Effector CD4-positive, alpha-beta T cell (primary cell): ENCODE results near the gene EQTN. TPM values are rescaled to one million over a fixed set of nuclear protein-coding genes. Genes with fewer than 3 reads are reported as not detected.

Experiments
- DNase-seq: peaks from one replicate; pipeline ENCODE4 v3.0.0-alpha.2; 2020
- total RNA-seq: gene quantifications from one replicate; lab custom pipeline; 2026; lab: John Stamatoyannopoulos, UW

EQTN gene
- not detected for total RNA-seq

GRCh38 chr9:27297050-27297449 lies at the start of gene EQTN:
Gene EQTN, minus strand, starts transcription at chr9:27297150. Its CDS starts 95 bp downstream, at chr9:27297055.
- no peak for DNase-seq

DNA sequence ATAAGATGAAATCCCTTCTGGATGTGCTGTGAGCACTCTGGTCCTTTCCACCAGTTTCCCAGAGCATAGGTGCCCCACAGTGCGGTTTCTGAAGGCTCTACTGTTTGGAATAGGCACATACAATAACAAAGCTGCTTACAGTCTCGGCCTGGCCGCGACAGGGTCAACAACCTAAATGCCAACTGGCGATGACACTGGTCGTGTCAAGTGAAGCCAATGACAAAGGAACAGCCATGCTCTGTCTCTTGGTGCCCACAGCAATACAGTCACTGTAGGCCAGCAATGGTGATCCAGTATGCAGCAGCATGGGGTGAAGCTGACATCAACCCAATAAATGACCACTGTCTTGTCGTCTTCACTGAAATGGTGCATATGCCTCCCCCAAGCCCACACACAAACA lies 47.8 kb upstream of the EQTN start:
- DNase-seq, result no peak

DNA sequence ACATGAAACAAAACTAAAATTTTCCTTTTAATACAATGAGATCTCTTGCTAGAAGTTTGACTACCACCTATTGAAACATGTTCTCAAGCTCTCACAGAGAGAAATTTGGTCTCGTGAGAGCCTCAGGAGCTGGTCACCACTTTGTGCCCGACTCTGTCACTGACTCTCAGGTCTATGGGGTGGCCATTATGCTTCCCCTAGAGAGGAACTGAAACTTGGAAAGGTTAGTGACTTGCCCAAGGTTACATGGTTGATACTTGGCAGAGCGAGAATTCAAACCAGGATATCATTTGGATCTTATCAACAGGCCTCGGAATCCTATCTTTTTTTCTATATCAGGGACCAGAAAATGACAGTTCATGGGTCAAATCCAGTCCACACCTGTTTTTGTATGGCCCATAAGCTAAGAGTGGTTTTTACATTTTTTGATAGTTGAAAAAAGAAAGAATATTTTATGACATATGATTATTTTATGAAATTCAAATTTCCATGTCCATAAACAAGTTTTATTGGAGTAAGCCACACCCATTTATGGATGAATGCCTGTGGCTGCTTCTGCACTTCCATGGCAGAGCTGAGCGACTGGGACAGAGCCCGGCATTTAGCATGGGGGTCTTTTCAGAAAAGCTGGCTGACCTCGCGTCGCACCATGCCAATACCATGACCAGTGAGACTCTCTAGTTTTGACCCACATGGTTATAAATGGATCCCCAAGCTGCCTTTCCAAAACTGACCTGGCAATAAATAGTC lies 44.8 kb upstream of the EQTN start:
- no peak for DNase-seq

DNA sequence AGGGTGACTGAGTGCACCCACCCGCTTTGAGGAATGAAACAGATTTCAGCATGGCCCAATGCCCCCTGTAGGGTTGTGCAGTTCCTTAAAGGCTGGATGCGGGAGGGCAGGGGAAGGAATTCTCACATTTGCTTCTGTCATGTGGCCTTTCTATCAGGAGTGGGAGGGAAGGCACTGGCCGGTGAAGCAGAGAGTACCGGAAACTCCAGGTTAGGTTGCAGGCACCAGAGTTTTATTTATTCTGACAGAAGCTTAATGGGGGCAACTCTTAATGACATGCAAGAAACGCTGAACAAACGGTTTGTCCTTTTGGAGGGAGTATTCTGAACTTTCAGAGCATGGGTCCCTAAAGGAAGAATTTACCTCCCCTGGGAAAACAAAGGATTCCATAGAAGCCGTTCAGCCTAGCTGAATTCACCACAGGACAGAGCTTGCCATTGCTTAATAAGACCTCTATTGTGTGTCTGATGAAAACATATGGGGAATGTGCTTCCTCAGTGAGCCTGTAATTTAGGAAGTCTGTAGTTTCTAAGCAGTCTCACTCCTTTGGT lies 44.1 kb upstream of the EQTN start:
- DNase-seq, result no peak

GRCh38 chr9:27340285-27340674 lies 43.3 kb upstream of the EQTN start:
- no peak for DNase-seq

DNA sequence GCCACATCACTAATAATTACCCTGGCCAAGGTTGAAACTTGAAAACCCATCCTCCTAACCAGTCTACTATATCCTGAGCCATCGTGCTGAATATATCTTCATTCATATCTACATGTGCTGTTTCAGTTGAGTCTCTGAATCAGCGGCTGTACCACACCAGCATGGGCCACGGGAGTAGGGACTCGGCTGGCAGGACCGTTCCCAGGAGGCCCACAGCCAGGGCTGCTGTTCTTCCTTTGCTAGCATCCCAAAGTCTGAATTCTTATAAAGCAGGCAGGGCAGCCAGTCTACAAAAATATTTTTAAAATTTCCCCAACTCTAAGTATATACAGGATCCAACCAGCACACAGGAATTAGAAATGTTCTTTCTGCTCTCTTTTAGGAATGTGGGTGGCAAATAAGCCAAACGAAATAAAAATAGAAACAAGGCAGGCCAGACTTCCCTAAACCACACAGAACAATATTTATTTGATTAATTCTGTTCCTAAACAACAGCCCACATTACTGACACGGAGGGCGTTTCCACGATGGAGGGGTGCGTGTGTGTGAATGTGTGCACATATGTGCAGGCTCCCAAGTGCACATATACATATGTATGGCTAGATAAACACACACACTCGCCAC lies 42.8 kb upstream of the EQTN start:
- no peak for DNase-seq

GRCh38 chr9:27338527-27338903 lies 41.6 kb upstream of the EQTN start:
- no peak for DNase-seq

GRCh38 chr9:27337833-27338526 lies 41.0 kb upstream of the EQTN start:
- DNase-seq, result no peak

DNA sequence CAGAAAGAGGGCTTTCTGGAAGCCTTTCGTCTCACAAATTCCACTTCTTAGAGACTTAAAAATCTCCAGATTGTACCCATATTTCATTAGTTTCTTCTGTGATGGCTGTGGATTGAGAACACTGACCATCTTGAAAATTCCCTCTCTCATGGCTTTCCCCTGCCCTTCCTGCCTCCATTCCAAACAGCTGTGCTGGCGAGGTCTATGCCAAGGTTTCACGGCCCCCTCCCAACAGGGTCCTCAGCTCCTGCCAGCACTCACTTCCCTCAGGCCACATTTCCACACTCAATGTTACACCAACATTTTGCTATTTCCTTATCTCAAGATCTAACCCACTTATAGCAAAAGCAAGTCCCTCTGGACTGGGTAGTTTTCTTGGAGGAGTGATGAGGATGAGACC lies 40.3 kb upstream of the EQTN start:
- no peak for DNase-seq

GRCh38 chr9:27336829-27337228 lies 39.9 kb upstream of the EQTN start:
- no peak for DNase-seq

DNA sequence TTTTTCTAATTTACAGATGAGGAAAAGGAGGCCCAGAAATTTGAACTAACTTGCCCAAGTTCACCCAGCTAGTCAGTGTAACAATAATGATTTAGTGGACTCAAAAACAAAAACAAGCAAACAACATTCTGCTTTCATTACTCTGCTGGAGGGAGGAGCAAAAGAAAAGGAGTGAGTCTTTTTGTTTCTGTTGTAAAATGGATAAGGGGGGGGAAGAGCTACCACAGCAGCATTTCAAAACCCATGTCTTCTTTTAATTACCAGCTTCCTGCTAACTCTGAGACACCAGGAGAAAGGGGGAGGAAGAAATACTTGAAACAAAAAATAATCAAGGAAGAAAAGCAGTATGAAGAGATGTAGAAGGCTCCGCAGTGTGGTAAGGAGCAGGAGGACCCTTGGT lies 39.2 kb upstream of the EQTN start:
- no peak for DNase-seq

DNA sequence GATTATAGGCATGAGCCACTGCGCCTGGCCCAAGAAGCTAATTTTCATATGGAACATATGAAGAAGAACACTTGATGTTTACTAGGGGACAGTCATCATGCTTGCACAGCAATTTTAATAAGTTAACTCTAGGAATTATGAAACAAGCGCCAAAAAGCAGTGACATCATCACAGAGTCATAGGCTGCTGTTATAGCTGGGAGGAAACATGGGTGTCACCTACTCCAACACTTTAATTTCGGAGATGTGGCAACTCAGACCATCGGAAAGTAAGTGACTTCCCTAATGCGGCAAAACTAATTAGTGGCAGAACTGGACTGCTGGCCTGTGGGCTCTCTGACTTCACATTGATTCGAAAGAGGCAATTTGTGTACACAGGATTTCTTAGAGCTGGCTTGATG lies 38.1 kb upstream of the EQTN start:
- DNase-seq, result no peak

DNA sequence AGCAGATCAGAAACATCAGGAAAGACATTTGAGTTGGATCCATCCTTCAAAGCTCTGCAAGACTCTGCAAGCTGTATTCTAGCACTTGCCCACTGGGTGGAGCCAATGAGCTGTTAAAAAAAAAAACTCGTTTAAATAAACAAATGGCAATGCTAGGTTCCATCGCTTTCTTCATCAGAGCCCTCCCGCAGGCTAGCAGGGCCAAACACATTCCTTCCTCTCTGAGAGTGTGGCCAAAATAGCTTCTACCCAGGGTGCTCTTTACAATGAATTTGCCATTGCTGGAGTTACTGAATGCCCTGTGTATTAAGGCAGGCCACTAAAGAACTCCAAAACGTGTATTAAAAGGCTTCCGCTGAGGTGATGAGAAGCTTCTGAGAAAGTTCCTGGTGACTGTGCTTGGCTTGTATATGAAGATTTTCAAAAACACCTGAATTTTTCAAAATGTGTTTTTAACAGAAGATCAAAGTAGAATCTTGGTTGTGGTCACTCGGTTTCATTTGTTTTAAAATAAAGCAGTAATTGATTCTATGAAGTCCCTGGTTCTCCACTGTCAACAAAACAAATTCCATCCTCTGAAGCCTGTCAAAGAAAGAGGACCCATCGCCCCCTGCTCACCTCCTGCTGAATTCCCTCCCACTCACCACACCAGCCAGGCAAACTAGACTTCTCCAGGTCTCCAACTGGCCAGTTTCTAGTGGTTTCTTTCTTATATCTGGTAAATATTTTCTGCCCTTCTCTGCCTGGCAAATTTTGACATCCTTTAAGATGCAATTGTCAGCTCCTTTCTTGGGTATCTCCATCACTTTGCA lies 36.5 kb upstream of the EQTN start:
- peak; percentile 14 for DNase-seq

DNA sequence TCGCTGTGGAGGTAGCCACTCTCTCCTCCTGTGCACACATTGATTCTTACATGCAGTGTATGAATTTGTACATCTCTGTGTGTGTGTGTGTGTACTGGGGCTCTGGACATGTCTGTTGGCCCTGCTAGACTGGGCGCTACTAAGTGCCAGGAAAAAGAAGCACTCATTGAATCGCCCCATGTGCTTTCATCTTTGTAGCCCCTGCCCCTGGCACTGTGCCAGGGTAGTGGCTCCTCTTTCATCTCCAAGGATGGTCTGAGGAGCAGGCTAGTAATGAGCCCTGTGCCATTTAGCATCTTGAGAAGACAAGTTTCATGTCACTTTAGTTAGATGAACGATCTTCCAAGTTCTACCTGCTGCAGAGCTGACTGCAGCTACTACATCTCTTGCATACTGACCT lies 34.4 kb upstream of the EQTN start:
- DNase-seq, result no peak

- DNase-seq, result no peak
These were observed 32.3 kb upstream of the EQTN start for GRCh38 chr9:27329291-27329690.

DNA sequence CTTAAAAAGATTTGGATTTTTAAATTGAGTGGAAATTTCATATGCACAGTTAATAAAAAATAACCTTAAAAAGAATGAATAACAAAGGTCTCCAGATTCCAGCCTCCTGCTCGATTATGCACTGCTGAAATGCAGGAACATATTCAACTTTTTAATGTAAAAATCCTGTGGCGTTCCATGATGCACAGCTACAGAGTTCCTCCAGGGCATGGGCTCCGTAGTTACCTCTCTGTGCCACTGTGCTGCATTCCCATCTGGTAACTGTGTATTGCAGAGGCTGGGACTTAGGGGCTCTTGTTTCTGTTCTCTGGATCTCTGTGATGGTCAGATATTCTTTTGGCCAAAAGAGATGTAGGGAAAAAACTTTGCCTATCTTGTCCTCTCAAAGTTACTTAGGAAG lies 31.5 kb upstream of the EQTN start:
- no peak for DNase-seq

DNA sequence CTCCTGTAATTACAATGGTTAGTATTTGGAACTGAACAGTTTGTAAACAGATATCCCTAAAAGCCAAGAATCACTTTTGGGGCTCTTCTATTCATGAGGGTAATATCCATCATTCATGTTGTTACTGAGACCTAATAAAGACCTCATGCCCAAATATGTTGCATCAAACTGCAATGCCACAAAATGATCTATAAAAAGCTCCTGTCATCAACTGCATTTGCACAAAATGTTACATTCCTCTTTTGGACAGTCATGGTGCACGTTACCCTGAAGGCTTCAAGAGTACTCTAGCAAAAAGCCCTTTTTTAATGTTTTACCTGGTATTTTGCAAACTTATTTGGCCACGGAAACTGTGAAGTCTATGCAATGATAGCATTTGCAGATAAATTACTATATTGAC lies 14.2 kb upstream of the EQTN start:
- DNase-seq, result no peak

GRCh38 chr9:27310582-27310981 lies 13.6 kb upstream of the EQTN start:
- no peak for DNase-seq

DNA sequence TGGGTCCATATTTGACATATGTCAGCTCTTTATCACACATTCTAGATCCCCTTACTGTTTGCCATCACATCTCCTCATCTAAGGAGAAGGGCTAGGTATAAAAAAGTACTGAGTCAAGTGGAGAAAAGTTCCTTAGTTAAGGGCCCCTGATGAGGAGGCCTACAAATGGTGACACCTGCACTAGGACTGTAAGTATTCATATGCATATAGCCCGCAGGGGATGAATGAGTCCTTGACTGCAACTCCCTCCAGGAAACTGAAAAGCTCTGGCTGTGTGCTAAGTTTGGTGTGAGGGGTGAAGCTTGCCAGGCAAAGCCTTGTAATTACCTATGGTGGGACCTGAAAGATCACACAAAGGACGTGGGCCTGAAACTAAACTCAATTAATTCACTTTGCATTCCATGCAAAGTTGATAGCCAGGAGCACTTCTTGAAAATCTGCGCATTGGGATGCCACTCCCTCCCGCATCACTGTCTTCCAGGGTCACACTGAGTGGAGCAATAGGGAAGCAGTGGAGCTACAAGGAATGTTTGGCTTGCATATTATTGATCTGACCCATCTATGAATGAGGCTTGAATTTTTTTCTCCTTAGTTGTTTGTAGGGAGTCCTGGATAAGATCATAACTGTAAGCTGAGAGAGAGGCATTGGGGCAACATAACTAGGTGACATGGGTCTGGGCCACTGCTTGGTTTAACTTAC lies 11.9 kb upstream of the EQTN start:
- no peak for DNase-seq

- DNase-seq, result no peak
These were observed 7.6 kb upstream of the EQTN start for GRCh38 chr9:27304521-27304920.

DNA sequence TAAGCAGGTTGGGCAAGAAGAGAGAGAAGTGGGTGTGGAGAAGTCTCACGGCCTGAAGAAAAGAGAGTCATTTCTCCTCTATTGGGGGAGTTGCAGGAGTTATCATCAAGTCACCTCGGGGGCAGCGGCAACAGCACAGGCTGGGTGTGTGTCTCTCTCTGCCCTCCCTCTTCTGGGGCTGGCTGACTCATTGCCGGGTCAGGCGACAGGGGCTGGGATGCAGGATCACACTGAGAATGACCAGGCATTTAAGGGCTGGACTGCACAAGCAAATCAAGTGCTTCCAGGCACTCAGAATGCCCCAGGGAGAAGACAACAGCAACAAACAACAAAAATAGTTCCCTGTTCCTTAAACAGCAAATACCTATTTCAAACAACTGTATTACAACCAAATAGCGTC lies 6.3 kb upstream of the EQTN start:
- DNase-seq, result no peak

DNA sequence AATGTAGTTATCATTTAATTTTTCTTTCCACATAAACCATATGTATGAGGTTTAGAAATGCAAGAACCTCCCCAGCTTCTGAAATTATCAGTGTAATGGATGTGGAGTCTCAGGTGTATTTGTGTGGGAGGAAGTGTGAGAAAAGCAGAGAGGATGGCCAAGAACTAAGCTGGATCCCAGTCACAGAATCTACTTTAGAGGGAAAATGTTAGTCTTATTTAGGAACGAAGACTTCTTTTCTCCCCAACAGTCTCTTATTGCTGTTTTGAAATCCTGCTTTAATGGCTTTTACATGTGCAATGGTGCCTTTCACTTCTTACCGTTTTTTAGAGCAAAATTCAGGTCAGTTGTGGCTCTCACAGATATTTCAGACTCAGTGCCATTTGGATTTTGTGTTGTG lies 3.0 kb downstream of the EQTN start:
- DNase-seq, result no peak
